HG03439 (cell line): ENCODE measurements around the gene DOK7.

Source experiments
- ATAC-seq: cut with Tn5 transposase; IDR thresholded peaks from one replicate; pipeline ENCODE4 v1.9.1; 2021; ENCODE audit warnings: mild to moderate bottlenecking, moderate library complexity; ENCODE audit not compliant: unreplicated experiment

DOK7 gene

DNA sequence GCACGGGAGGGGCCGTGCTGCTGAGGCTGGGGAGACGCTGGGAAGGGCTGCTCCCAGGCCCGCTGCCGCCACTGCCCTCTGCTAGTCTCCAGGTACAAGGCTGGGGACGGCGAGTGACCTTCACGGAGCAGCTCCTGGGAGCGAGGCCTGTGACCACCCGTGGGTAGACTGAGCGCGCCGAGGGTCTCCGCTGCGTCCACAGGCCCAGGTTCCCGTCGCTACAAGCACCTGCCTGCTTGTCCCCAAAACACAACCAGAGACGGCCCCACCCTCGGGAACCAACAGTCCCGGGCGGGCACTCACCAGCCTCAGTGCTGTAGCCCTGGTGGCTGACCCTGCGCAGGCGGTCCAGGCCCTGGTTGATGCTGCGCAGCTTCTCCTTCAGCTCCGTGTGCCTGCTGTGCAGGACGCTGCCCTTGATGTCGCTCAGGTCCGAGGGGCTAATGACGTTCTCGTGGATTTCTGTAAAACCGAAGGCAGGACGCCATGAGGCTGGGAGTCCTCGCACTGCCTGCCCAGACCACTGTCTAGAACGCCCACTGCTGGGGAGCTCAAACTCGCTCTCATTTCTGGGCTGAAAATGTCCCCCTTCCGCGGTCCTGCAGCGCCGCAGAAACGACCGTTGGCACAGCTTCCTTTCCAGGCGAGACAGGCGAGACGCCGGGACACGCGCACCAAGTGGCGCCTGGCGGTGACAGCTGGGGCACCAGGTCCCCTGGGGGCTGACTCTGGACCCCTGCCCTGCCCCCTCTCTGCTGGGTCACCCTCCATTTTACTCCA, 54.8 kb downstream of the DOK7 start:
- no peak for ATAC-seq

- ATAC-seq, result no peak
These were observed 55.4 kb downstream of the DOK7 start for GRCh38 chr4:3518511-3518880.

DNA sequence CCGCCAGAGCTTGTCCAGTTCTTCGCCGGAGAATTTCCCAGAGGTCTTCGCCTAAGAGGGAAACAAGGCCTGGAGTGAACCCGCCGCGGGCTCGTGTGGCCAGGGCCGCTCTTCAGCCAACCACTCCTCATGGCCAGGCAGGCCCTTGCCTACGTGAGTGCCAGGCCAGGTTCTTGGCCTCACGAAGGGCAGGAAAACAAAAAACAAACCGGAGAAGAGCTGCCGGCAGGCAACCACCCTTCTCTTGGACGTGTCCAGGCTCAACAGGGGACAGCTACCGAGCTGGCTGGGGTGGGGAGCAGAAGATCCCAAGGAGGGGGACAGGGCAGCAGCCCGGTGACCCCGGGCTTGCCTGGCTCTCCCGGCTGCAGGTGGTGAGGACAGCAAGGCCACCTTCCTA, 55.8 kb downstream of the DOK7 start:
- ATAC-seq, result no peak

- no peak for ATAC-seq
These were observed 56.6 kb downstream of the DOK7 start for GRCh38 chr4:3519468-3520264.

GRCh38 chr4:3520276-3520675, 57.2 kb downstream of the DOK7 start:
- ATAC-seq, result no peak

GRCh38 chr4:3520796-3521600, 57.9 kb downstream of the DOK7 start:
- ATAC-seq, result no peak

DNA sequence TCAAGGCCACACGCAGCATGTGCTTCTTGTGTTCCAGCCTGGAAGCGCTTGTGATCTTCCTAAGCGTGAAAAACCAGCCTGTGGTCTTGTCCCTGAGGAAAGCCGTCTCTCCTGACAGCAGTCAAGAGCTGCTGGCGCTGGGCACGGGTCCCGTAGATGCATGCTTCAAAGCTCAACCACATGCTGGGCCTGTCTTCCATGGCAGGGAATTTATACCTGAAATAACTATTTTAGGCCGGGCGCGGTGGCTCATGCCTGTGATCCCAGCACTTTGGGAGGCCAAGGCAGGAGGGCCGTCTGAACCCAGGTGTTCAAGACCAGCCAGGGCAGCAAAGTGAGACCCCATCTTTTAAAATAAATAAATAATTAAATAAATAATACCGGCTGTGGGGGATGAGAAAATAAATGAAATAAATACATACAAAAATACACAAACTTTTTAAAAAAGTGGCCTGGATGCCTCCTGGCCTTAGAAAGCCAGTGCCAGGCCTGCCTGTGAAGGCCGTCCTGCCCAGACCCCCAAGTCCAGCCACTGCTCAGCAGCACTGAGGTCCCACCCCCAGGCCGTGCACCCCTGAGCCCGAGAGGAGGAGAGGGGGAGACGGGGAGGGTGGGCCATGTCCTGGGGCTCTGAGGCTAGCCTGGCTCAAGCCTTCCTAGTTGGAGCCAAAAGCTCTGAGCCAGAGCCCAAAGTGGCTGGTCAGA, 58.7 kb downstream of the DOK7 start:
- no peak for ATAC-seq

DNA sequence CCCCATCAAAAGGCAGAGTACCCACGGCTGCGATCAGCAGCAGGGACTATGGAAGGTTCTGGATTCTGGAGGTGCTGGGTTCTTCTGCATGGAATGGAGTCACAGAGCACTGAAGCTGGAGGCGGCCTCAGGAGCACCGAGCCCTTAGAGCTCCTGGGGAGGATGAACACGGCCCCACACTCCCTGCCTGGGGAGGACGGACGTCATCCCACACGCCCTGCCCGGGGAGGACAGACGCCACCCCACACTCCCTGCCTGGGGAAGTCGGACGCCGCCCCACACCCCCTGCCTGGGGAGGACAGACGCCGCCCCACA, 59.2 kb downstream of the DOK7 start:
- ATAC-seq, result no peak

- no peak for ATAC-seq
These were observed 59.5 kb downstream of the DOK7 start for GRCh38 chr4:3522651-3523050.

GRCh38 chr4:3523146-3523627, 60.1 kb downstream of the DOK7 start:
- ATAC-seq, result no peak

- no peak for ATAC-seq
These were observed 60.6 kb downstream of the DOK7 start for GRCh38 chr4:3523628-3524221.

DNA sequence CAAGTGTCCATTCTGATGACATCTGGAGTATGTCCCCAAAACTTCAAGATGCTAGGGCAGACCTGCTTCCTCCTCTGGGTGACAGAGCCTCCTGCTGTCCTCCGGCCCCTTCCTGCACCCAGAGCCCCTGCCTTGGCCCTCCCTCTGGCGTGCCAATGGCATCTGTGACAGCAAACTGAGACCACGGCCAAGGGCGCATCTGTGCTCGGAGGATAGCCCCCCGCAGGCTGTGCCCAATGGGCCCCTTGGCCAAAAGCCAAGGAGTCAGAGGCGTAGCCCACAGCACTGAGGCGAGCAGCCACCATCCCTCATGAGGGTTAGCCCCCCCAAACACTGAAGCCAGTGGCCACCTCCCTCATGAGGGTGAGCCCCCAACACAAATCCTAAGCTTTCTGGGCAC, 61.2 kb downstream of the DOK7 start:
- ATAC-seq, result no peak

GRCh38 chr4:3524920-3525319, 61.8 kb downstream of the DOK7 start:
- ATAC-seq, result no peak

DNA sequence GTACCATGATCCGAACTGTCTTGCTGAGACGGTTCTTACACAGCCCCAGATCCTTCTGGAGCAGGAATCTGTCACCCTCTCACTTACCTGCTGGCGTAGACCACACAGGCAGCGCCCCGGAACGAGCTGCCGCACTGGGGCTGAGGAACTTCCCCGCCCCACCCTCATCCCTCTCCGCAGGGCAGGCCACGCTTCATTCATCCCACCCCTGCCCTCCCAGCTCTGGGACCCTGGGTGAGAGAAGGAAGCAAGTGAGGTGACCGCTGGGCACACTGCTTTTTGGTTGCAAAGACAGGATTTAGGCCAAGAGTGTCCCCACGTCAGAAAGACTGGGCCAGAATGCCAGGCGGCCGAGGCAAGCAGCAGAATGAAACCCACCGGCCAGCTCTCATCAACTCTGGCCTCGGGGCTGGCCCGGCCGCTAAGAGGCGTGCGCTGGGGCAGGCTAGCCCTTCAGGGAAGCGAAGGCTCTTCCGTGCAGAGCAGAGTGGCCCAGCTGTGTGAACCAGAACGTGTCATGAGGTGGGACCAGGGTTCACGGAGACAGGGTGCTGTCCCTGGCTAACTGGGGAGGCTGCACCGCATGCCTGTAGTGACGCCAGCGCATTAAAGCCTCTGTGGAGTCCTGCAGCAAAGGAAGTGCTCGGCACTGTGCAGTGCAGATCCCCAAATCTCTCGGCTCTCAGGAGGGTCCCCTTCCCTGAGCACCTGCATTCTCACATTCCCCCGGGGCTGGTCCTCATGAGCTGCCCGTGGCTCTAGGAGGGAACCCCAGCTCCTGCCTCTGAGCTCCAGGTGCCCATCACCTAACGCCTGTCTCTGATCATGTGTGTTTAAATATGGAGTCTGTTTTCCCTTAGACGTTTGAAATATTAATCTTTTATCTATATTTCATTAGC, 62.7 kb downstream of the DOK7 start:
- ATAC-seq, result no peak

DNA sequence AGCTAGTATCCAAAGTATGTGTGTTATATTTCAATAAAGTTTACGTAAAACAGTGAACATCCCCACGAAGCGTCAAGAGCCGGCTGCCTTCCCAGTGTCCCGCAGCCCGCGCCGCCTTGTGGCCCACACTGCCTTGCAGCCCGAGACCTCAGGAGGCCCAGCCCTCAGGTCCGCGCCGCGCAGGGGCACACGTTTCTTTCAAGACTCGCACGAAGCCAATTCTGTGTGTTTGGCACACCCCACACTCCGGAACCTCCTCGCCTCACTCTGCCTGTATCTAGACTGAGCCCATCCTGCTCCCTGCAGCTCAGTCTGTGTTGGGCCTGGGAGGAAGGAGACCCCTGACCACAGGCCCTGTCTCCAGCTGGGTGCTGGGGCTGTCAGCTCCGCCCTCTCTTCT, 63.4 kb downstream of the DOK7 start:
- no peak for ATAC-seq

GRCh38 chr4:3527101-3527913, 64.2 kb downstream of the DOK7 start:
- ATAC-seq, result no peak

- no peak for ATAC-seq
These were observed 65.1 kb downstream of the DOK7 start for GRCh38 chr4:3527914-3528876.

GRCh38 chr4:3529363-3529762, 66.3 kb downstream of the DOK7 start:
- ATAC-seq, result no peak
